ENCODE results near the gene C6orf15.

The C6orf15 gene

GRCh38 chr6:31149827-31150447 is 37.6 kb upstream of the C6orf15 start:
- H3K27ac ChIP-seq: no peak overlapping the region
- no peak for TF ChIP-seq CTCF (conservative IDR thresholded peaks at IDR 0.05; ENCODE audit: low read depth, low read length)
- no peaks in the 10 kb centered on the region for H3K36me3 ChIP-seq (ENCODE audit: insufficient read depth)

GRCh38 chr6:31145386-31145785 is 33.0 kb upstream of the C6orf15 start:
- Histone ChIP-seq H3K79me2 (ENCODE audit: insufficient read depth, low read depth) (no peaks in the 10 kb centered on the region), H2AFZ (ENCODE audit: low read depth) (no peak overlapping the region), H3K9ac (no peak overlapping the region), H3K27ac (no peak overlapping the region), H3K4me2 (no peak overlapping the region), H4K20me1 (ENCODE audit: insufficient read depth) (no peaks in the 10 kb centered on the region), H3K4me3 (IDR thresholded peaks at IDR 0.05; ENCODE audit: insufficient read depth, low read depth, low read length) (no peak overlapping the region), H3K4me1 (ENCODE audit: low read depth, poor library complexity, severe bottlenecking) (no peaks in the 10 kb centered on the region), H3K36me3 (ENCODE audit: insufficient read depth) (no peaks in the 10 kb centered on the region), H3K27me3 (ENCODE audit: insufficient read depth, low read depth) (no peaks in the 10 kb centered on the region)
- TF ChIP-seq CTCF (conservative IDR thresholded peaks at IDR 0.05; ENCODE audit: low read depth, low read length): no peak

More at GRCh38 chr6:31149827-31150447, 37.6 kb upstream of the C6orf15 start:
- no peak overlapping the region for H3K4me3 ChIP-seq (IDR thresholded peaks at IDR 0.05; ENCODE audit: insufficient read depth, low read depth, low read length)
- H4K20me1 ChIP-seq (ENCODE audit: insufficient read depth): no peaks in the 10 kb centered on the region
- no peak overlapping the region for H3K9ac ChIP-seq
- no peaks in the 10 kb centered on the region for H3K79me2 ChIP-seq (ENCODE audit: insufficient read depth, low read depth)
- H3K4me1 ChIP-seq (ENCODE audit: low read depth, poor library complexity, severe bottlenecking): no peaks in the 10 kb centered on the region
- H3K4me2 ChIP-seq: no peak overlapping the region
- no peaks in the 10 kb centered on the region for H3K27me3 ChIP-seq (ENCODE audit: insufficient read depth, low read depth)
- no peak overlapping the region for H2AFZ ChIP-seq (ENCODE audit: low read depth)

- Histone ChIP-seq H3K27ac (no peak overlapping the region), H3K4me1 (ENCODE audit: low read depth, poor library complexity, severe bottlenecking) (no peaks in the 10 kb centered on the region), H3K79me2 (ENCODE audit: insufficient read depth, low read depth) (no peaks in the 10 kb centered on the region), H4K20me1 (ENCODE audit: insufficient read depth) (no peaks in the 10 kb centered on the region), H3K36me3 (ENCODE audit: insufficient read depth) (no peaks in the 10 kb centered on the region), H3K4me2 (no peak overlapping the region), H3K4me3 (IDR thresholded peaks at IDR 0.05; ENCODE audit: insufficient read depth, low read depth, low read length) (no peak overlapping the region), H2AFZ (ENCODE audit: low read depth) (no peak overlapping the region), H3K27me3 (ENCODE audit: insufficient read depth, low read depth) (no peaks in the 10 kb centered on the region), H3K9ac (no peak overlapping the region)
- TF ChIP-seq CTCF (conservative IDR thresholded peaks at IDR 0.05; ENCODE audit: low read depth, low read length): no peak
Measured at GRCh38 chr6:31144970-31145340, 32.6 kb upstream of the C6orf15 start.

- no peak overlapping the region for H3K4me2 ChIP-seq
- H3K4me1 ChIP-seq (ENCODE audit: low read depth, poor library complexity, severe bottlenecking): no peaks in the 10 kb centered on the region
- no peak overlapping the region for H3K9ac ChIP-seq
- H2AFZ ChIP-seq (ENCODE audit: low read depth): no peak overlapping the region
- no peaks in the 10 kb centered on the region for H3K27me3 ChIP-seq (ENCODE audit: insufficient read depth, low read depth)
- no peak overlapping the region for H3K4me3 ChIP-seq (IDR thresholded peaks at IDR 0.05; ENCODE audit: insufficient read depth, low read depth, low read length)
- H3K36me3 ChIP-seq (ENCODE audit: insufficient read depth): no peaks in the 10 kb centered on the region
- H3K79me2 ChIP-seq (ENCODE audit: insufficient read depth, low read depth): no peaks in the 10 kb centered on the region
- no peaks in the 10 kb centered on the region for H4K20me1 ChIP-seq (ENCODE audit: insufficient read depth)
- no peak overlapping the region for H3K27ac ChIP-seq
- no peak for TF ChIP-seq CTCF (conservative IDR thresholded peaks at IDR 0.05; ENCODE audit: low read depth, low read length)
Measured at GRCh38 chr6:31144296-31144969, 32.1 kb upstream of the C6orf15 start.

Measured in KMS-11 (cell line).